ENCODE results near the gene TRIM33.
A peak's percentile ranks its signal among the peaks of the same experiment; 100 is the strongest.
"Not testable (repeated sequence)": the region's sequence is repeated elsewhere in the genome, so short reads cannot be mapped to it uniquely, and the experiment has no call there.

Gene TRIM33

GRCh38 chr1:114390361-114390760, 120.6 kb downstream of the TRIM33 start:
- no peak for DNase-seq

- no peak for DNase-seq
Measured at GRCh38 chr1:114388432-114389003, 122.5 kb downstream of the TRIM33 start.

- DNase-seq, result not testable (repeated sequence)
Measured at GRCh38 chr1:114387585-114387984, 123.4 kb downstream of the TRIM33 start.

- DNase-seq, result no peak
Measured at GRCh38 chr1:114387010-114387360, 124.0 kb downstream of the TRIM33 start.

GRCh38 chr1:114386129-114387009, 124.6 kb downstream of the TRIM33 start:
- DNase-seq, result no peak

- DNase-seq, result no peak
Measured at GRCh38 chr1:114384922-114385321, 126.1 kb downstream of the TRIM33 start.

GRCh38 chr1:114379987-114380386, 131.0 kb downstream of the TRIM33 start:
- DNase-seq, result no peak

- DNase-seq, result no peak
Measured at GRCh38 chr1:114379358-114379757, 131.6 kb downstream of the TRIM33 start.

GRCh38 chr1:114377356-114377755, 133.6 kb downstream of the TRIM33 start:
- DNase-seq, result no peak

GRCh38 chr1:114369930-114370329, 141.1 kb downstream of the TRIM33 start:
- no peak for DNase-seq

GRCh38 chr1:114369266-114369919, 141.6 kb downstream of the TRIM33 start:
- DNase-seq, result not testable (repeated sequence)

- DNase-seq, result no peak
Measured at GRCh38 chr1:114368560-114369255, 142.3 kb downstream of the TRIM33 start.

GRCh38 chr1:114367810-114368209, 143.2 kb downstream of the TRIM33 start:
- DNase-seq, result no peak

GRCh38 chr1:114363230-114363629, 147.8 kb downstream of the TRIM33 start:
- not testable (repeated sequence) for DNase-seq

- DNase-seq, result no peak
Measured at GRCh38 chr1:114359791-114360190, 151.2 kb downstream of the TRIM33 start.

GRCh38 chr1:114355240-114355639, 155.8 kb downstream of the TRIM33 start:
- DNase-seq, result no peak

- peak; percentile 60 for DNase-seq
Measured at GRCh38 chr1:114353262-114353661, 157.7 kb downstream of the TRIM33 start.

- no peak for DNase-seq
Measured at GRCh38 chr1:114352797-114353196, 158.2 kb downstream of the TRIM33 start.

- no peak for DNase-seq
Measured at GRCh38 chr1:114350731-114351445, 160.1 kb downstream of the TRIM33 start.

- DNase-seq, result no peak
Measured at GRCh38 chr1:114349891-114350605, 161.0 kb downstream of the TRIM33 start.

- no peak for DNase-seq
Measured at GRCh38 chr1:114347431-114348209, 163.4 kb downstream of the TRIM33 start.

Data from NCI-H510A (cell line).